PC-9 (cell line): ENCODE results near the gene HEMK1.

ENCODE experiments used
- CTCF ChIP-seq: fragments of 200-600 bp; sonication (generic); conservative IDR thresholded peaks from 2 replicates; pipeline ENCODE4 v1.6.1; 2017; ENCODE audit warnings: mixed run types, antibody characterized with exemption, mild to moderate bottlenecking, moderate library complexity
- EZH2 ChIP-seq: fragments of 200-600 bp; sonication (generic); IDR thresholded peaks from 2 replicates; pipeline ENCODE4 v1.8.0; 2017; ENCODE audit warnings: antibody characterized with exemption, low read depth

DNA sequence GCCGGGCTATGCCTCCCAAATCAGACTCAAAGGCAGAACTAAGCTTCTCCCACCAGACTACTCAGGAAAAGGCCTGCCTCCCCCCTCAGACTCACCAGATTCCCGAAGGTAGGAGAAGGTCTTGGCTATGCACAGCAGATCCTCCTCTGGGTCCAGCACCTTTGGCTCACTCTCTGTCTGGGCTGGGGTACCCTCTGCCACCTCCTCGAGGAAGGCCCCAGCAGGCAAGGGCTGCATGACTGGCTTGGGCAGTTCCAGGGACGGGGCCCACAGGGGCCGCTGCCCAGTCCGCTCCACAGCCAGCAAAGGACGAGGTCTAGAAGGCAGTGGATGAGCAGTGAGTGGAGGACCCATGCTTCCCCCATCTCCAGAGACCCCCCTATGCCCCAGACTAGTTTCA is 39.0 kb downstream of the HEMK1 start:
- TF ChIP-seq EZH2 (no peak), CTCF (no peak)
